Adrenal gland (tissue), 5 donors: Measurements from ENCODE around the gene EVPL.

ENCODE experiments used
- POLR2A ChIP-seq, 2 donors: fragments of 450-650 bp; IDR thresholded peaks; one replicate each; pipeline ENCODE4 v1.6.1; 2017; ENCODE audit warnings: antibody characterized with exemption in 2 of 2, mild to moderate bottlenecking in 2 of 2, moderate library complexity in 1 of 2
- TF ChIP-seq, protein P1 (sequence below), 6 experiments: fragments of 450-650 bp in 4 of 6; fragments of 200-600 bp in 2 of 6; sonication (generic) in 1 of 6; IDR thresholded peaks; 1 replicate in 5 of 6; 2 replicates in 1 of 6; pipeline versions ENCODE4 v1.5.1 to v1.8.0; 2016 to 2021; ENCODE audit warnings: antibody characterized with exemption in 6 of 6, mild to moderate bottlenecking in 2 of 6, moderate library complexity in 1 of 6
- donor health status: DM: no; HTN: no; CAD: no.

DNA sequence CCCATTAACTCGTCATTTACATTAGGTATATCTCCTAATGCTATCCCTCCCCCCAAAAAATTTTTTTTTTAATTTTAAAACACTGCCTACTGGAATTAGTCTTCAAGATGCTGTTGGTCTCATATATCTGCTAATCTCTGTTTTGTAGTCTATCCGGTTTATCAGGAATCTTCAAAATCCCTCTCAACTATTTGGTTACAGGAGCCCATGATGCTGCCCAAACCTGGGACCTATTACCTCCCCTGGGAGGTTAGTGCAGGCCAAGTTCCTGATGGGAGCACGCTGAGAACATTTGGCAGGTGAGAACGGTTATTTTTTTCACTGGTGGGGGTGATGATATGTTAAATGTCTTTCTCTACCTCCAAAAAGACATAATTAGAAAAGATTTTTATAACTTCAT lies 41.1 kb downstream of the EVPL start:
- no peak for TF ChIP-seq POLR2A (IDR thresholded peaks at IDR 0.05)
- TF ChIP-seq, protein P1, sequence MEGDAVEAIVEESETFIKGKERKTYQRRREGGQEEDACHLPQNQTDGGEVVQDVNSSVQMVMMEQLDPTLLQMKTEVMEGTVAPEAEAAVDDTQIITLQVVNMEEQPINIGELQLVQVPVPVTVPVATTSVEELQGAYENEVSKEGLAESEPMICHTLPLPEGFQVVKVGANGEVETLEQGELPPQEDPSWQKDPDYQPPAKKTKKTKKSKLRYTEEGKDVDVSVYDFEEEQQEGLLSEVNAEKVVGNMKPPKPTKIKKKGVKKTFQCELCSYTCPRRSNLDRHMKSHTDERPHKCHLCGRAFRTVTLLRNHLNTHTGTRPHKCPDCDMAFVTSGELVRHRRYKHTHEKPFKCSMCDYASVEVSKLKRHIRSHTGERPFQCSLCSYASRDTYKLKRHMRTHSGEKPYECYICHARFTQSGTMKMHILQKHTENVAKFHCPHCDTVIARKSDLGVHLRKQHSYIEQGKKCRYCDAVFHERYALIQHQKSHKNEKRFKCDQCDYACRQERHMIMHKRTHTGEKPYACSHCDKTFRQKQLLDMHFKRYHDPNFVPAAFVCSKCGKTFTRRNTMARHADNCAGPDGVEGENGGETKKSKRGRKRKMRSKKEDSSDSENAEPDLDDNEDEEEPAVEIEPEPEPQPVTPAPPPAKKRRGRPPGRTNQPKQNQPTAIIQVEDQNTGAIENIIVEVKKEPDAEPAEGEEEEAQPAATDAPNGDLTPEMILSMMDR (IDR thresholded peaks at IDR 0.05): no peak
